Head of caudate nucleus (tissue), 42 donors: ENCODE measurements around the gene PARD3.
A peak's percentile ranks its signal among the peaks of the same experiment; 100 is the strongest.

Experiments used
- DNase-seq, 42 donors: peaks; one replicate each; pipeline versions ENCODE4 v3.0.0 to v3.0.0-alpha.2; 2020 to 2021; ENCODE audit warnings: mixed read lengths in 7 of 42
- intact Hi-C: fragments of 100-400 bp; cut with DNase I; formaldehyde crosslinking; loops from one replicate; pipeline ENCODE4 v1.15.0; 2022

The PARD3 gene

GRCh38 chr10:34731885-34732701 lies 83.0 kb downstream of the PARD3 start:
- intact Hi-C loops, result no loop called here
- no peak for DNase-seq

- no peak for DNase-seq
- intact Hi-C loops, result no loop called here
These were observed 83.9 kb downstream of the PARD3 start for GRCh38 chr10:34731213-34731612.

GRCh38 chr10:34730726-34731125 lies 84.4 kb downstream of the PARD3 start:
- no peak for DNase-seq
- intact Hi-C loops, result no loop called here

- no peak for DNase-seq
- intact Hi-C loops, result no loop called here
These were observed 85.5 kb downstream of the PARD3 start for GRCh38 chr10:34729619-34730018.

- no peak for DNase-seq
- intact Hi-C loops, result no loop called here
These were observed 86.7 kb downstream of the PARD3 start for GRCh38 chr10:34728361-34728760.

GRCh38 chr10:34727595-34728033 lies 87.5 kb downstream of the PARD3 start:
- intact Hi-C loops, result no loop called here
- DNase-seq, result no peak

GRCh38 chr10:34726862-34727261 lies 88.2 kb downstream of the PARD3 start:
- DNase-seq, result no peak
- intact Hi-C loops, result no loop called here

- intact Hi-C loops, result no loop called here
- DNase-seq, result peak in 35 of 42 donors; percentile 15 to 79 (median 54)
These were observed 91.3 kb downstream of the PARD3 start for GRCh38 chr10:34723750-34724149.

GRCh38 chr10:34722404-34722803 lies 92.7 kb downstream of the PARD3 start:
- intact Hi-C loops, result no loop called here
- no peak for DNase-seq

- intact Hi-C loops, result no loop called here
- DNase-seq, result no peak
These were observed 93.8 kb downstream of the PARD3 start for GRCh38 chr10:34721208-34721840.

GRCh38 chr10:34719746-34720145 lies 95.3 kb downstream of the PARD3 start:
- DNase-seq, result no peak
- intact Hi-C loops, result no loop called here

- intact Hi-C loops, result no loop called here
- DNase-seq, result no peak
These were observed 95.8 kb downstream of the PARD3 start for GRCh38 chr10:34719328-34719727.

- intact Hi-C loops, result no loop called here
- DNase-seq, result no peak
These were observed 97.7 kb downstream of the PARD3 start for GRCh38 chr10:34717429-34717828.

- intact Hi-C loops, result no loop called here
- DNase-seq, result no peak
These were observed 98.1 kb downstream of the PARD3 start for GRCh38 chr10:34716958-34717357.

GRCh38 chr10:34716234-34716633 lies 98.9 kb downstream of the PARD3 start:
- DNase-seq, result no peak
- intact Hi-C loops, result no loop called here

GRCh38 chr10:34715511-34716187 lies 99.4 kb downstream of the PARD3 start:
- DNase-seq, result no peak

GRCh38 chr10:34713875-34714274 lies 101.2 kb downstream of the PARD3 start:
- DNase-seq, result no peak
- intact Hi-C loops, result no loop called here

More at GRCh38 chr10:34715511-34716187, 99.4 kb downstream of the PARD3 start:
- intact Hi-C loops, result no loop called here

GRCh38 chr10:34711500-34711899 lies 103.6 kb downstream of the PARD3 start:
- DNase-seq, result no peak
- intact Hi-C loops, result no loop called here

- intact Hi-C loops, result no loop called here
- no peak for DNase-seq
These were observed 104.7 kb downstream of the PARD3 start for GRCh38 chr10:34710391-34710751.

GRCh38 chr10:34709637-34710390 lies 105.3 kb downstream of the PARD3 start:
- DNase-seq, result no peak
- intact Hi-C loops, result no loop called here
